Endothelial cell of umbilical vein (primary cell): ENCODE measurements around the gene SEBOX. TPM values are rescaled to one million over a fixed set of nuclear protein-coding genes. Genes with fewer than 3 reads are reported as not detected.

ENCODE experiments used
- BruUV-seq: library from RNA; stranded (reverse); fragments of 400-500 nt; replicated peaks from 2 replicates; lab custom pipeline; 2021; lab: Mats Ljungman, UMichigan
- CTCF ChIA-PET: fragments of 300-600, 350-600 bp; sonication (Branson Sonifier 250); formaldehyde crosslinking; loops from one replicate; lab custom pipeline; 2021; ENCODE audit warnings: antibody characterized with exemption, inconsistent platforms; lab: Charles Lee
- POLR2A ChIA-PET: fragments of 300-600, 350-600 bp; sonication (Branson Sonifier 250); formaldehyde crosslinking; loops from one replicate; lab custom pipeline; 2021; ENCODE audit warnings: antibody characterized with exemption, inconsistent platforms; lab: Charles Lee
- DNase-seq: peaks from one replicate; pipeline ENCODE4 v3.0.0-alpha.2; 2011; ENCODE audit warnings: low read depth, low spot score
- FAIRE-seq: peaks from 2 replicates; lab custom pipeline; 2011; peaks lifted over from hg19 to GRCh38; lab: Jason Lieb, UNC
- H2AFZ ChIP-seq: 2 replicates; pipeline ENCODE4 v1.6.0; 2012; ENCODE audit warnings: low read depth, low read length, control low read depth, inconsistent platforms
- H3K27ac ChIP-seq: 2 replicates; pipeline ENCODE4 v1.5.1; 2011; ENCODE audit warnings: low read depth, mild to moderate bottlenecking, control low read depth, low read length, moderate library complexity; ENCODE audit not compliant: insufficient read depth
- H3K27me3 ChIP-seq, 2 experiments: 2 replicates each; pipeline versions ENCODE4 v1.6.0 to v1.6.1; 2011; ENCODE audit warnings: low read length in 2 of 2, mixed read lengths in 1 of 2; ENCODE audit not compliant: control insufficient read depth in 2 of 2, insufficient read depth in 2 of 2
- H3K36me3 ChIP-seq, 2 experiments: 2 replicates in 1 of 2; 3 replicates in 1 of 2; pipeline ENCODE4 v1.5.1; 2011; ENCODE audit warnings: low read length in 2 of 2, mild to moderate bottlenecking in 1 of 2, moderate library complexity in 1 of 2; ENCODE audit not compliant: control insufficient read depth in 2 of 2, insufficient read depth in 2 of 2; ENCODE audit errors: extremely low read depth in 1 of 2
- H3K4me1 ChIP-seq: 3 replicates; pipeline ENCODE4 v1.5.1; 2011; ENCODE audit warnings: mild to moderate bottlenecking, low read length; ENCODE audit not compliant: control insufficient read depth, insufficient read depth; ENCODE audit errors: extremely low read depth
- H3K4me2 ChIP-seq: 2 replicates; pipeline ENCODE4 v1.6.1; 2011; ENCODE audit warnings: low read length, control low read depth, mixed read lengths; ENCODE audit not compliant: insufficient read depth
- H3K4me3 ChIP-seq, 3 experiments: fragments of 200-600 bp in 1 of 3; sonication (generic), shearing (Covaris generic) in 1 of 3; replicated peaks in 1 of 3; 2 replicates each; pipeline ENCODE4 v1.5.1; 2011 to 2016; ENCODE audit warnings: control low read depth in 3 of 3, low read length in 3 of 3, mild to moderate bottlenecking in 2 of 3, inconsistent platforms in 1 of 3, low read depth in 1 of 3, moderate library complexity in 1 of 3; ENCODE audit not compliant: insufficient read depth in 1 of 3
- H3K79me2 ChIP-seq: 2 replicates; pipeline ENCODE4 v1.6.0; 2012; ENCODE audit warnings: low read length, inconsistent platforms; ENCODE audit not compliant: control insufficient read depth, insufficient read depth
- H3K9ac ChIP-seq: replicated peaks from 2 replicates; pipeline ENCODE3; 2011; ENCODE audit warnings: low read length, control low read depth; ENCODE audit not compliant: insufficient read depth; ENCODE audit errors: extremely low read depth
- H3K9me1 ChIP-seq: replicated peaks from 3 replicates; pipeline ENCODE4 v1.6.0; 2011; ENCODE audit warnings: mild to moderate bottlenecking, low read length; ENCODE audit not compliant: control insufficient read depth, insufficient read depth; ENCODE audit errors: extremely low read depth
- H3K9me3 ChIP-seq: replicated peaks from 2 replicates; pipeline ENCODE4 v1.5.1; 2012; ENCODE audit warnings: low read length, inconsistent platforms; ENCODE audit not compliant: control insufficient read depth, insufficient read depth
- H4K20me1 ChIP-seq: replicated peaks from 2 replicates; pipeline ENCODE3; 2011; ENCODE audit warnings: mild to moderate bottlenecking, low read length; ENCODE audit not compliant: control insufficient read depth, insufficient read depth; ENCODE audit errors: extremely low read depth
- CTCF ChIP-seq, 2 donors: IDR thresholded peaks; 1 replicate in 1 of 2; 2 replicates in 1 of 2; pipeline ENCODE4 v1.5.1; 2011; ENCODE audit warnings: low read length in 2 of 2, mild to moderate bottlenecking in 2 of 2, moderate library complexity in 2 of 2, control low read depth in 1 of 2, inconsistent platforms in 1 of 2, low read depth in 1 of 2; ENCODE audit not compliant: insufficient read depth in 1 of 2; ENCODE audit errors: extremely low read depth in 1 of 2
- EZH2 ChIP-seq: IDR thresholded peaks from 2 replicates; pipeline ENCODE4 v1.6.1; 2012; ENCODE audit warnings: borderline replicate concordance, low read depth, mild to moderate bottlenecking, moderate library complexity, low read length, inconsistent platforms; ENCODE audit not compliant: severe bottlenecking
- FOS ChIP-seq: IDR thresholded peaks from 2 replicates; pipeline ENCODE4 v1.6.1; 2011; ENCODE audit warnings: mild to moderate bottlenecking, low read length, moderate library complexity, borderline replicate concordance; ENCODE audit not compliant: insufficient read depth
- GATA2 ChIP-seq: IDR thresholded peaks from 2 replicates; pipeline ENCODE4 v1.7.0; 2011; ENCODE audit warnings: low read depth, mild to moderate bottlenecking, moderate library complexity, mixed read lengths, low read length; ENCODE audit not compliant: insufficient read length, insufficient read depth
- JUN ChIP-seq: IDR thresholded peaks from 2 replicates; pipeline ENCODE4 v1.6.1; 2011; ENCODE audit warnings: borderline replicate concordance, low read depth; ENCODE audit not compliant: insufficient read length, insufficient read depth
- MAX ChIP-seq: IDR thresholded peaks from 2 replicates; pipeline ENCODE4 v1.6.1; 2011; ENCODE audit not compliant: insufficient read depth, insufficient read length
- MYC ChIP-seq: IDR thresholded peaks from one replicate; pipeline ENCODE4 v1.6.1; 2011; ENCODE audit warnings: mild to moderate bottlenecking, low read depth, low read length
- POLR2A ChIP-seq: IDR thresholded peaks from 2 replicates; pipeline ENCODE4 v1.6.1; 2012; ENCODE audit warnings: low read depth, mild to moderate bottlenecking, control low read depth, low read length
- POLR2AphosphoS5 ChIP-seq: IDR thresholded peaks from 2 replicates; pipeline ENCODE4 v1.6.1; 2012; ENCODE audit warnings: low read depth, mild to moderate bottlenecking, control low read depth, low read length, moderate library complexity; ENCODE audit not compliant: insufficient read depth
- dilution Hi-C: fragments of 300-500 bp; cut with MboI; formaldehyde crosslinking; loops from one replicate; pipeline ENCODE4 v1.15.0; 2019; ENCODE audit warnings: low sequenced_read_pairs; ENCODE audit not compliant: extremely low pct_ligation_motif_present
- intact Hi-C: fragments of 100-400 bp; cut with micrococcal nuclease; formaldehyde crosslinking; loops from one replicate; pipeline ENCODE4 v1.10.0; 2022
- polyA plus RNA-seq, 4 experiments: library from polyadenylated mRNA; depleted of rRNA in 3 of 4; stranded (reverse) in 3 of 4; unstranded in 1 of 4; fragments of >200 nt; gene quantifications; 2 replicates each; pipeline versions ENCODE4 v1.2.1 to v1.2.3, GENCODE V29; 2011 to 2012; ENCODE audit warnings: missing spikeins in 1 of 4
- total RNA-seq: library from RNA; stranded (reverse); gene quantifications from 2 replicates; pipeline ENCODE4 v1.2.3, GENCODE V29; 2021

The SEBOX gene
- total and polyA plus RNA-seq, 2 donors (not counting 3 experiments of a cell fraction or from before 2014, with no cell fraction given) = not detected

- intact Hi-C loops = no loop called here
- no peak overlapping the region for H3K4me2 ChIP-seq
- no peak overlapping the region for H3K27ac ChIP-seq
- H2AFZ ChIP-seq = no peak overlapping the region
- FAIRE-seq = no peak
- peaks cover 4% of the 10 kb centered on the region for H3K4me1 ChIP-seq
- H3K9me1 ChIP-seq = no peaks in the 10 kb centered on the region
- no peak for DNase-seq
- no TSS peak for BruUV-seq
- no peaks in the 10 kb centered on the region for H4K20me1 ChIP-seq
- TF ChIP-seq MAX = no peak
- TF ChIP-seq POLR2AphosphoS5 = no peak
- no peak for TF ChIP-seq JUN
- no peak for TF ChIP-seq EZH2
- no peak for TF ChIP-seq CTCF (IDR thresholded peaks at IDR 0.05; ENCODE audit: extremely low read depth in 1 of 2, insufficient read depth in 1 of 2, low read depth in 1 of 2, low read length in 2 of 2)
- no peak for TF ChIP-seq FOS
- TF ChIP-seq GATA2 = no peak
- no peak for TF ChIP-seq POLR2A
- no peak for TF ChIP-seq MYC
- POLR2A ChIA-PET = no interaction called here
- dilution Hi-C loops = no loop called here
- no peaks in the 10 kb centered on the region for H3K9me3 ChIP-seq
- CTCF ChIA-PET = interaction anchor here (1.0 to 1.2 kb wide), 2 partner anchors 9 to 30 kb away, joined by 3 read pairs; no protein-coding TSS in a partner anchor
- H3K27me3 ChIP-seq = peaks cover 12 to 15% of the 10 kb centered on the region in 2 experiments
- no peak overlapping the region for H3K9ac ChIP-seq
- H3K36me3 ChIP-seq = peaks cover 0 to 2% of the 10 kb centered on the region in 2 experiments
- no peak overlapping the region for H3K4me3 ChIP-seq
- no peaks in the 10 kb centered on the region for H3K79me2 ChIP-seq
Measured at GRCh38 chr17:28386391-28386790, 21.4 kb upstream of the SEBOX start.
